Measurements from ENCODE around the gene HOXC9.

HOXC9 gene

GRCh38 chr12:54002915-54003389 lies 3.0 kb downstream of the HOXC9 start:
- DNase-seq, result no peak

- DNase-seq, result no peak
Observed at GRCh38 chr12:54003625-54004024, 3.7 kb downstream of the HOXC9 start.

- no peak for DNase-seq
Observed at GRCh38 chr12:54004063-54004840, 4.3 kb downstream of the HOXC9 start.

- DNase-seq, result no peak
Observed at GRCh38 chr12:54004841-54005530, 5.0 kb downstream of the HOXC9 start.

- no peak for DNase-seq
Observed at GRCh38 chr12:54005531-54005852, 5.5 kb downstream of the HOXC9 start.

GRCh38 chr12:54005853-54006558 lies 6.0 kb downstream of the HOXC9 start:
- DNase-seq, result peak; percentile 81

- no peak for DNase-seq
Observed at GRCh38 chr12:54006559-54007220, 6.7 kb downstream of the HOXC9 start.

- no peak for DNase-seq
Observed at GRCh38 chr12:54007538-54008259, 7.7 kb downstream of the HOXC9 start.

GRCh38 chr12:54008260-54008552 lies 8.2 kb downstream of the HOXC9 start:
- DNase-seq, result no peak

- peak; percentile 44 for DNase-seq
Observed at GRCh38 chr12:54009171-54010052, 9.5 kb downstream of the HOXC9 start.

GRCh38 chr12:54010053-54010971 lies 10.4 kb downstream of the HOXC9 start:
- DNase-seq, result no peak

GRCh38 chr12:54010972-54011664 lies 11.2 kb downstream of the HOXC9 start:
- no peak for DNase-seq

GRCh38 chr12:54011665-54012532 lies 11.9 kb downstream of the HOXC9 start:
- no peak for DNase-seq

GRCh38 chr12:54012631-54013409 lies 12.9 kb downstream of the HOXC9 start:
- DNase-seq, result no peak

- no peak for DNase-seq
Observed at GRCh38 chr12:54014377-54015017, 14.5 kb downstream of the HOXC9 start.

GRCh38 chr12:54015018-54015931 lies 15.3 kb downstream of the HOXC9 start:
- no peak for DNase-seq
